Measurements from ENCODE around the gene EIF1AD.

GRCh38 chr11:66042996-66043906, 41.3 kb upstream of the EIF1AD start:
- TF ChIP-seq CTCF (conservative IDR thresholded peaks at IDR 0.05; ENCODE audit: low read depth, low read length) (no peak), EZH2 (IDR thresholded peaks at IDR 0.05; ENCODE audit: low read length, unreplicated experiment) (no peak)
